ENCODE results near the gene PALD1.

PALD1 gene

GRCh38 chr10:70465832-70466231, 12.7 kb upstream of the PALD1 start:
- no peak overlapping the region for H3K4me3 ChIP-seq (ENCODE audit: low read depth, low read length)
- TF ChIP-seq, protein P1, sequence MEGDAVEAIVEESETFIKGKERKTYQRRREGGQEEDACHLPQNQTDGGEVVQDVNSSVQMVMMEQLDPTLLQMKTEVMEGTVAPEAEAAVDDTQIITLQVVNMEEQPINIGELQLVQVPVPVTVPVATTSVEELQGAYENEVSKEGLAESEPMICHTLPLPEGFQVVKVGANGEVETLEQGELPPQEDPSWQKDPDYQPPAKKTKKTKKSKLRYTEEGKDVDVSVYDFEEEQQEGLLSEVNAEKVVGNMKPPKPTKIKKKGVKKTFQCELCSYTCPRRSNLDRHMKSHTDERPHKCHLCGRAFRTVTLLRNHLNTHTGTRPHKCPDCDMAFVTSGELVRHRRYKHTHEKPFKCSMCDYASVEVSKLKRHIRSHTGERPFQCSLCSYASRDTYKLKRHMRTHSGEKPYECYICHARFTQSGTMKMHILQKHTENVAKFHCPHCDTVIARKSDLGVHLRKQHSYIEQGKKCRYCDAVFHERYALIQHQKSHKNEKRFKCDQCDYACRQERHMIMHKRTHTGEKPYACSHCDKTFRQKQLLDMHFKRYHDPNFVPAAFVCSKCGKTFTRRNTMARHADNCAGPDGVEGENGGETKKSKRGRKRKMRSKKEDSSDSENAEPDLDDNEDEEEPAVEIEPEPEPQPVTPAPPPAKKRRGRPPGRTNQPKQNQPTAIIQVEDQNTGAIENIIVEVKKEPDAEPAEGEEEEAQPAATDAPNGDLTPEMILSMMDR (IDR thresholded peaks at IDR 0.05; ENCODE audit: control insufficient read depth, extremely low read depth, insufficient read depth) = no peak
- no peak for DNase-seq (ENCODE audit: low read depth)

DNA sequence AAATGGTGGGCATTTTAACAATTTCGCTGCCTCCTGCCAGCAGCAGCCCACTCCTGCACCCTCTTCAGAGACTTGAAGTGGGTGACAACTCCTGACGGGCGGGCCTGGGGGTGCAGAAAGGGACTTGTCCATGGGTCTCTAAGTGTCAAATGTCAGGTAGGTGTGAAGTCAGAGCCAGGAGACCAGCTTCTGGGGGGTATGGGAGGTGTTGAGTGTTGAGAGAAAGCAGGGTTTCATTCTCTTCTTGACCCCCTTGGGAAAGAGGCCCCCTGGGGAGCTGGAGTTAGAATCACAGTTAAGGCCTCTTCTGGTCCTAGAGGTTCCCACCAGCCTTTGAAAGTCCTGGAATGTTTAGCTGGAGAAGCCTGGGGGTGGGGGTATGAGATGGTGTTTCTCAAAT, 11.6 kb upstream of the PALD1 start:
- DNase-seq (ENCODE audit: low read depth) = no peak
- H3K4me3 ChIP-seq (ENCODE audit: low read depth, low read length) = no peak overlapping the region
- TF ChIP-seq, protein P1 (IDR thresholded peaks at IDR 0.05; ENCODE audit: control insufficient read depth, extremely low read depth, insufficient read depth) = no peak

- DNase-seq (ENCODE audit: low read depth) = no peak
- H3K4me3 ChIP-seq (ENCODE audit: low read depth, low read length) = no peak overlapping the region
- TF ChIP-seq, protein P1 (IDR thresholded peaks at IDR 0.05; ENCODE audit: control insufficient read depth, extremely low read depth, insufficient read depth) = no peak
These were observed 5.6 kb upstream of the PALD1 start for GRCh38 chr10:70472799-70473454.

GRCh38 chr10:70474780-70475179, 3.8 kb upstream of the PALD1 start:
- DNase-seq (ENCODE audit: low read depth) = no peak
- no peak overlapping the region for H3K4me3 ChIP-seq (ENCODE audit: low read depth, low read length)
- TF ChIP-seq, protein P1 (IDR thresholded peaks at IDR 0.05; ENCODE audit: control insufficient read depth, extremely low read depth, insufficient read depth) = no peak

DNA sequence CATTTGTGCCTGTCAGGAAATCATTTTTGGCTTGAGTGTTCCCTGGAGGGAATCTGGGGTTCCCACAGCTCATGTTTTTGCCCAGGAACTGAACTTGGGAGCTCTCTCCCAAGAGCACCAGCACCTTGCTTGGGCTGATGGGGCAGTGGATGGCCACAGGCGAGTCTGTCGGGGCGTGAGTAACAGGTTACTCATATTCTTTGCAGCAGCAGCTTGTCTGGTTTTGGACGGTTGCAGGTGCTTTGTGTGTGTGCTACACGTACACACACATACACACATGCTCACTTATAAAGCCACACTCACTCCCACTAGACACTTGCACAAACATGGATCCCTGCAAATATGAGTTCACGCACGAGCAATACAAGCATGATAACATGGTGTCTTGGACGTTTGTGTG, 2.9 kb upstream of the PALD1 start:
- DNase-seq (ENCODE audit: low read depth) = no peak
- TF ChIP-seq, protein P1 (IDR thresholded peaks at IDR 0.05; ENCODE audit: control insufficient read depth, extremely low read depth, insufficient read depth) = no peak
- no peak overlapping the region for H3K4me3 ChIP-seq (ENCODE audit: low read depth, low read length)

GRCh38 chr10:70476249-70477035, 2.1 kb upstream of the PALD1 start:
- TF ChIP-seq, protein P1 (IDR thresholded peaks at IDR 0.05; ENCODE audit: control insufficient read depth, extremely low read depth, insufficient read depth) = no peak
- no peak for DNase-seq (ENCODE audit: low read depth)

More at GRCh38 chr10:70476249-70477035, 2.1 kb upstream of the PALD1 start:
- no peak overlapping the region for H3K4me3 ChIP-seq (ENCODE audit: low read depth, low read length)
